ENCODE measurements around the gene SURF6.
"Not testable (repeated sequence)": the region's sequence is repeated elsewhere in the genome, so short reads cannot be mapped to it uniquely, and the experiment has no call there.

The SURF6 gene

GRCh38 chr9:133283255-133284032 lies 52.5 kb downstream of the SURF6 start:
- not testable (repeated sequence) for DNase-seq

DNA sequence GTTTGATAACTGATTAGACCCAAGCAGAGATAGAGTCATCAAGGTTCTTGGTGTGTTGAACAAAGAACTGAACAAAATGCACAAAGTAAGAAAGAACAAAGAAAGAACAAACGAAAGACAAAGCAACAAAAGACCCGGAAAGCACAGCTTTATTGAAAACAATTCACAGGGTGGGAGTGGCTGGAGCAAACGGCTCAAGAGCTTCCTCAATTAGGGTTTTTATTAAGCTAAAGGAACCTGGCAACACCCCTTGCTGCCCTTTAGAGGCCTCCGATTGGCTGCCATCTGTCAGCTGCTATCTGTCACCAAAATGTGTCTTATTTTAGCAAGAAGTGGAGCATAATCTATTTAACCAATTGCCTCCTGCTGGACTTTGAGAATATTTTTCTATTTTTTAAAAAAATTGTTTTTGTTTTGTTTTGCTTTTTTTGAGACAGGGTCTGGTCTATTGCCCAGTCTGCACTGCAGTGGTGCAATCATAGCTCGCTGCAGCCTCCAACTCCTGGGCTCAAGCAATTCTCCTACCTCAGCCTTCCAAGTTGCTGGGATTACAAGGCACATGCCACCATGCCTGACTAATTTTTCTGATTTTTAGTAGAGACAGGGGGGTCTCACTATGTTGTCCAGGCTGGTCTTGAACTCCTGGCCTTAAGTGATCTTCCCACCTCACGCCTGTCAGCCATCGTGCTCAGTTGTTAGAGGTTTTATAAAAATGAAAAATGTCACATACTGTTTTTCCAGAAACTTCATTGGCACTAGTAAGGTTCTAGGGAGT lies 53.3 kb downstream of the SURF6 start:
- no peak for DNase-seq

GRCh38 chr9:133280392-133280791 lies 55.6 kb downstream of the SURF6 start:
- no peak for DNase-seq
